ENCODE measurements around the gene DCXR.
"Not testable (repeated sequence)": the region's sequence is repeated elsewhere in the genome, so short reads cannot be mapped to it uniquely, and the experiment has no call there.

Gene DCXR

DNA sequence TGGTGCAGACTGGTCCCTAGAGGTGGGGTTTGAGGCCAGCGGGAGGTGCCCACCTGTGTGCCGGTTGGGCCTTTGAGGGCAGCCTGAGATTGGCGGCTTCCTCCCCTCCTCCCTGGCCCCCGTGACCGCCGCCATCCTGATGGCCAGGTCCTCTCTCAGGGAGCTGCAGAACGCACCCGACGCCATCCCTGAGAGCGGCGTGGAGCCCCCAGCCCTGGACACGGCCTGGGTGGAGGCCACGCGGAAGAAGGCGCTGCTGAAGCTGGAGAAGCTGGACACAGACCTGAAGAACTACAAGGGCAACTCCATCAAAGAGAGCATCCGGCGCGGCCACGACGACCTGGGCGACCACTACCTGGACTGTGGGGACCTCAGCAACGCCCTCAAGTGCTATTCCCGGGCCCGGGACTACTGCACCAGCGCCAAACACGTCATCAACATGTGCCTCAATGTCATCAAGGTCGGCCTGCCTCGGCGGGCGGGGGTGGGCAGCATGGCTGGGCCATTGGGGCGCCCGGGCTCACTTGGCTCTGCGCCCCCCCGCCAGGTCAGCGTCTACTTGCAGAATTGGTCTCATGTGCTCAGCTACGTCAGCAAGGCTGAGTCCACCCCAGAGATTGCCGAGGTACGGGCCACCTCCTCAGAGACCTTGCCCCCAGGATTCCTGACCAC is 17.0 kb upstream of the DCXR start:
- no peak for DNase-seq

- no peak for DNase-seq
Observed at GRCh38 chr17:82053556-82054263, 16.2 kb upstream of the DCXR start.

DNA sequence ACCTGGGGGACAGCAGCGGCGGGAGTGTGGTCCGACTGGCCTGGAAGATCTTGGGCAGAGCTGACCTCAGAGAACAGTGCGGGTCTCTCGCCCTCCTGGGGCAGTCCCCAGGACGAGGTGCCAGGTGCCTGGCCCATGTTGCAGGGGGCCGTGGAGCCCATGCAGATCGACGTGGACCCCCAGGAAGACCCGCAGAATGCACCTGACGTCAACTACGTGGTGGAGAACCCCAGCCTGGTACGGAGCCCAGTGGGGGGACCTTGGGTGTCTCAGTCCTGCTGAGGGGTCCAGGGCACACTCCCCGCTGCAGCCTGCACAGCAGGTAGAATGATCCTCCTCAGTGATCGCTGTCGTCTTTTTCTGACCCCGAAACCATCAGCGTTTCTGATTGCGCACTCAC is 15.6 kb upstream of the DCXR start:
- DNase-seq, result no peak

- DNase-seq, result no peak
Observed at GRCh38 chr17:82052638-82053059, 15.2 kb upstream of the DCXR start.

GRCh38 chr17:82051776-82052637 is 14.5 kb upstream of the DCXR start, which contains the start of the genes GPS1 and RFNG:
TSS of gene GPS1 (plus strand) at chr17:82051898. CDS start at chr17:82051932, 34 bp downstream.
TSS of gene RFNG (minus strand) at chr17:82051811. CDS start at chr17:82051766, 45 bp downstream.
- no peak for DNase-seq

DNA sequence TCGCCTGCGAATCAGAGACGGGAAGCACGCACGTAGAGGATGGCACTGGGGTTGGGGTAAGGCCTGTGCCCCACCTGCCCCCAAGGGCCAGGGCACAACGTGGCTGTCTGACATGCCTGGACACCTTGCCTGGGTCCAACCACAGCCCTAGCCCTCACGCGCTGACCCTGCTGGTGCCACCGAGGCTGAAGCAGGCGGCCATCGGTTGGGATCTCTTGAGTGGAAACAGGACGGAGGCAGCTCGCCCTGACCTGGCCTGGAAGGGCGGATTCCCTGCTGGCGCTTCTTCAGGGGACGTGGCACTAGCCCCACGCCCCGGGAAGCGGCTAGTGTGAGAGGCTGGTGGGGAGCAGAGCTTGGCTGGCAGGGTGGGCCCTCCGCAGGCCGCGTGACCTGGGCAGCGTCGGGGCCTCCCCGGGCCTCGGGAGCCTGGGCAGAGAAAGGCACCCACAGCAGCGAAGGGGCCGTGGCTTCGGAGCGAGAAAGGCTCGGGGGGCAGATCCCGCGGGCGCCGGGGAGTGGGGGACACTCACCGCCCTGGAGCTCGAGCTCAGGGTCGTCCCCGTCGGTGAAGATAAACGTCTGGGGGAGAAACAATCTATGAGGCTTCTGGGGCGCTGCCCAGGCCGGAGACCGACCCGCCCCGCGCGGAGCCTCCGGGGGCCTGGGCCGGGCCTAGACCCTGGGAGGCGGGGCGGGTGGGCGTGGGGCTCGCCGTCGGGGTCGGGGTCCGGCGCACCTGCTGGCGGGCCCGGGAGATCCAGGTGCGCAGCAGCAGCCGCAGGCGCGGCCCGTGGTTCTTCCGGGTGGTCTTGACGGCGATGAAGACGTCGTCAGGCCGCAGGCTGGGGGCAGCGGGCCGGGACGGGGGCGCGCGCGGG is 13.5 kb upstream of the DCXR start:
- DNase-seq, result no peak

DNA sequence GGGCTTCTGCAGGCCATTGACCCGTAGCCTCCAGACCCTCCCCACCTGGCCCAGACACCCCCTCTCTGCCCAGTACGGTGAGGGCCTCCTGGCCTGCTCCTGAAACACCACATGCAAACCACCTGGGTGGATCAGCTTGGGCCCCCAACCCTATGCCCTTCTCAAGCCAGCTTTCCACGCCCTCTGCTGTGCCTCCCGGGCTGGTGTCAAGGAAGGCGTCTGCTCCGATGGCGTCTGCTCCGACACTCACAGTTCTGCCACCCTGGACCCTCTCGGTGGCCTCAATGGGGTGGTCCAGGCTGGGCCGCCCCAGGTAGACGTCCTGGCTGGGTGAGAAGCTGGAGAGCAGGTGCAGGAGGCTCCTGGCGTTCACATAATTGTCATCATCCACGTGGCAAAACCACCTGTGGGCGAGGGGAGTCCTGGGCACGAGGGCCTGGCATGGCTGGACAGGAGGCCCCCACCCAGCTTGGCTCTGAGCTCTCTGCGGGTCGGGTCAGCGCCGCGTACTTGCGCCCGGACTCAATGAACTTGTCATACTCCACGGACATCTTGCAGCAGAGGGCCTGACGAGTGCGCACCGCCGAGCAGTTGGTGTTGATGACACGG is 12.8 kb upstream of the DCXR start:
- DNase-seq, result no peak

DNA sequence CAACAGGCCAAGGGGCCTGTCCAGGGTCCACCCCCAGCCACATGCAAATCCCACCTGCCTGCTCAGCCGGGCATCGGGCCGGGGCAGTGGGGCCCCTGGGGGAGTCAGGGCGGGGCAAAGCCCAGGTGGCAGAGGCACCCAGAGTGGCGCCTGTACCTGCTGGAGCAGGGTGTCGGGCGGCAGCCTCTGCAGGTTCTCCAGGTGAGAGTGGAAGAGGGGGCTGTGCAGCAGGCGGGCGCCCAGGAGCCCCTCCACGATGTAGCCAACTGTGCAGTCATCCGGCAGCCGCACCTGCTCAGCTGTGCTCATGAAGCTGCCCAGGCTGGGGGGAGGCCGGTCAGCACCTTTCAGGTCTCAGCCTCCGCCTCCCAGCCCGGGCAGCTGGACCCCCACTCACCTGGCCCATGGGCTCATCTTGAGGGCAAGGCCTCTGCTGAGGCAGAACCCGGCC is 12.0 kb upstream of the DCXR start:
- no peak for DNase-seq

DNA sequence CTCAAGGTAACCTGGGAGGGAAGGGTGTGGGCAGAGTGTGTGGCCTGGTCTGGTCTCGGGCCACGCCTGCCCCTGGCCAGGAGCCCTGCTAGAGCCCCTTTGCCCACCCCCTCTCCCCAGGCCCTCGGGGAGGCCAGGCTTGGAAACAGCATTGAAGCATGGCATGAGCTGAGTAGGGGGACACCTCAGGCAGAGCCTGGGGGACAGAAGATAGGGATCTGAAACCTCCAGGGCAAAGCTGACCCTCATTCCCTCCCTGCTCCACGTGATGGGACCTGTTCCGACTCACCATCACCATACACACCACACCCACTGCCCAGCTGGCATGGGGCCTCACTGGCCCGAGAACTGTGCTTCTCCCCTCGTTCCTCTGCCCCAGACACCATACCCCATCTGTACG is 11.6 kb upstream of the DCXR start:
- DNase-seq, result no peak

GRCh38 chr17:82048571-82048971 is 11.1 kb upstream of the DCXR start:
- no peak for DNase-seq

DNA sequence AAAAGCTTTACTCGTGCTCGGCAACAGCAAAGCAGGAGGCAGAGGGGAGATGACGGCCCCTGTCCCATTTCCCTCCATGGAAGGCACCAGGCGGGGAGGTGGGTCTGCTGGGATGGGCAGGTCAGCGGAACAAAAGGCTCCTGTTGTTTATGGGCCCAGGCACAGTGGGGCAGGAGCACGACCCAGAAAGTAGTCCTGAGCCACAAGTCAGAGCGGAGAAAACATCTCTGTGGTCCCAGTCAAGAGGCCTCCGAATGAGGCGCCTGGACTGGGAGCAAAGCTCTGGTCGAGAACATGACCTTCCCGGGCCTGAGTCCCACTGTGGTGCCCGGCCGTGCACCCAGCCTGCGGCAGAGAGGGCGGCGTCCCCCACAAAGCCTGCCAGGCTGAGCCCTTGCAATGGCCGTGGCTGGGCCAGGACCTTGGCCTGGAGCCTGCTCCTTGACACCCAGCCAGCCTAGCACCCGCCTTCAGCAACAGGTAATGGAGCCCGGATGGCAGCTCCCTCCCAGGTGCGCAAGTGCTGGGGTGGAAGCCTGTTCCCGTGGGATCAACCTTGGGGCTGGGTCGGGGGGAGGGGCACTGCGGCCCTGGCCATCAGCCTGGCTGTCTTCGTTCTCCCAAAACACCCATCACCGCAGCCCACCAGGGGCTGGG is 10.5 kb upstream of the DCXR start:
- DNase-seq, result no peak

DNA sequence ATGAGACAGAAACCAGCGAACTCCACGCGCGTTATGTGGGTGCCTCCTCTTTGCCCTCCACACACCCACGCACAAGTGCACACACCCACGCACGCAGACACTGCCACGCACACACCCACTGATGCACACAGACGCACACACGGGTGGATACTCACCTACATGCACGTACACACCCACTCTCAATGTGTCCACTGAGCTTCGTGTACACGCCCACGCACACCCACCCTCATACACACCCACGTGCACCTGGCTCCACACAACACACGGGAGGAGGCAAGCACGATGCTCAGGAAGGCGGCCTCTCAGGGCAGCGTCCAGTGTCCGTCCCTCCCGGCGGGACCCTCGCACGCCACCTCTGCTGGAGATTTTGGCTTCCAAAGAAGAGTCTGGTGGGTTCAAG is 9.9 kb upstream of the DCXR start:
- DNase-seq, result no peak

GRCh38 chr17:82046903-82047302 is 9.4 kb upstream of the DCXR start:
- DNase-seq, result no peak

GRCh38 chr17:82045936-82046484 is 8.5 kb upstream of the DCXR start:
- no peak for DNase-seq

DNA sequence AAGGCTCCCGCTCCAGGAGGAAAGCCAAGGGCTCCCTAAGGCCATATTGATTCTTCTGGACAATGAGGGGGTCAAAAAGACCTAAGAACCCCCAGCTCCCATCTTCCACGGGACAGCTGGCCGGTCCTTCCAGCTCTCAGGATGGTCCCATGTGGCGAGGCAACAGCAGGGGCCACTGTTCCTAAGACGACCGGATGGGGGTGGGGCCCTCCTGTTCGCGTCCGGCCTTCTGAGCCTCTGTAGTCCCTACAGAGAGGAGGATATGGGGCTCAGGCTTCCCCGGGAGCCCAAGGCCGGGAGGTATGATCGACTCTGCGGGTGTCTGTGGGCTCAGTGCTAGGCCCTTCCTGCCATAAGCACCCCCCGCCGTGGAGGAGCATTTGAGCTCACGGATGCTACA is 6.0 kb upstream of the DCXR start:
- no peak for DNase-seq

- no peak for DNase-seq
Observed at GRCh38 chr17:82042649-82043048, 5.2 kb upstream of the DCXR start.

- DNase-seq, result no peak
Observed at GRCh38 chr17:82041144-82041814, 3.8 kb upstream of the DCXR start.

DNA sequence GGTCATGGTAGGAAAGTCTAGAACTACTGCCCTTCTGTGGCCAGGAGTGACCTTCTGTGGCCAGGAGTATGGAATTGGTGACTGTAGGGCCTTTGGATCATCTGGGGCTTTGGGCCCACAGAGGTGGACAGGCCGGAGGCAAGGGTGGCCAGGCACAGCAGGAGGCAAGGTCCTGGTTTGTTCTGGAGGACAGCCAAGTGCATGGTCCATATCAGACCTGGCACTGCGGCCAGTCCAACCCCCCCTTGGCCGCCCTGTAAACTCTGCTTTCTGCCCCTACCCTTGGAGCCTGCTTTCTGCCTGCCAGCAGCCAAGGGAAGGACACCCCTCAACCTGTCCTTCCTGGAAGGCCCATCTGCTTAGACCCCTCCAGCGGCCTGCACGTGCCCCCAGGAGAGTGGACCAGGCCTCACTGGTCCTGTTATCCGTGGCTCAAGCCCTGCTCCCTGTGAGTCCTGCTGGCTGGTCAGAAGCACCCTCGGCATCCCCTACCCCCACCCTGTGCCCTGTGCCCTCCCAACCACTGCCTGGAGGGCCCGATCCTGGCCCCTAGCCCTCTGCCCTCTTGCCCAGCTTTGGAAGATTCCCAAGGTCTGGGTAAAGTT is 2.3 kb upstream of the DCXR start:
- DNase-seq, result no peak

- DNase-seq, result not testable (repeated sequence)
Observed at GRCh38 chr17:82038796-82039409, 1.4 kb upstream of the DCXR start.

DNA sequence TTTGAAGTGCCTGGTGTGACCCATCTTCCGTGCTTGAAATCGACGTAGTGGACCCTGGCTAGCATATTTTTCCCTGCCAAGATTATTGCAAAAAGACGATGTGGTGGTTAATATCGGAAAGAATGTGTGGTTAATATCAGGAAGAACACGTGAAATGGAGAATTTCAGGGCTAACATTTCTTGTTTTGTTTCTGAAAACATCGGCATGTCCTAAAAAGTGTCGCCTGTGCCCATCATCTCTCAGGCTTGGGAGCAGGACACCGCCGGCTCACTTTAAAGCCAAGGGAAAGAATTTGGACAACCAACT is 345 bp upstream of the DCXR start:
- DNase-seq, result no peak

Data from NCI-H187 treated with DMSO at 0.1 percent for 48 hours (cell line).